NCI-H524 (cell line): ENCODE results near the gene MEGF8.

ENCODE experiments used
- DNase-seq, 2 experiments: peaks; one replicate each; lab custom pipeline; 2025; lab: John Stamatoyannopoulos, UW

Gene MEGF8

DNA sequence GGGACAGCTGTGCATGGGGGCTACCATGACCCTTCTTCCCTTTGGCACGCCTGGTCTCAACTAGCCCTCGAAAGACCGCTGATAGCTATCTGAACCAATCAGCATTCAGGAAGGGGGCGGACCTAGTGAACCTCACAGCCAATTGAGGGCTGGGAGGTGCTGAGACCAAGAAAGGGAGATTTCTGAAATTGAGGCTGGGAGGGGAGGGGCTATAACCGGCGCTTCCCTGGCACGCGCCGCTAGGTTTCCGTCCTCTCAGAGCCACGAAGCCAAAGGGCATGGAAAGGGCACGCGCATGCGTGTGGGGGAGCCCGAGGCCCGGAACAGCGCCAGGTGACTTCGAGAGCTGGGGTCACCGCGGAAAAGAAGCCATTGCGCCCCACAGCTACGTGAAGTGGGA lies 18.8 kb upstream of the MEGF8 start:
- no peak for DNase-seq

GRCh38 chr19:42309686-42310085 lies 15.7 kb upstream of the MEGF8 start:
- DNase-seq = no peak

- DNase-seq = peak in 1 of 2 experiments; percentile 44
These were observed 13.8 kb upstream of the MEGF8 start for GRCh38 chr19:42311657-42312056.

GRCh38 chr19:42312370-42312769 lies 13.1 kb upstream of the MEGF8 start:
- DNase-seq = no peak

- DNase-seq = peak; percentile 24 to 65
These were observed 12.2 kb upstream of the MEGF8 start, which contains the start of gene TMEM145 for GRCh38 chr19:42313096-42313839. Gene TMEM145 (plus strand): TSS chr19:42313309. CDS start chr19:42313377, 68 bp downstream.

DNA sequence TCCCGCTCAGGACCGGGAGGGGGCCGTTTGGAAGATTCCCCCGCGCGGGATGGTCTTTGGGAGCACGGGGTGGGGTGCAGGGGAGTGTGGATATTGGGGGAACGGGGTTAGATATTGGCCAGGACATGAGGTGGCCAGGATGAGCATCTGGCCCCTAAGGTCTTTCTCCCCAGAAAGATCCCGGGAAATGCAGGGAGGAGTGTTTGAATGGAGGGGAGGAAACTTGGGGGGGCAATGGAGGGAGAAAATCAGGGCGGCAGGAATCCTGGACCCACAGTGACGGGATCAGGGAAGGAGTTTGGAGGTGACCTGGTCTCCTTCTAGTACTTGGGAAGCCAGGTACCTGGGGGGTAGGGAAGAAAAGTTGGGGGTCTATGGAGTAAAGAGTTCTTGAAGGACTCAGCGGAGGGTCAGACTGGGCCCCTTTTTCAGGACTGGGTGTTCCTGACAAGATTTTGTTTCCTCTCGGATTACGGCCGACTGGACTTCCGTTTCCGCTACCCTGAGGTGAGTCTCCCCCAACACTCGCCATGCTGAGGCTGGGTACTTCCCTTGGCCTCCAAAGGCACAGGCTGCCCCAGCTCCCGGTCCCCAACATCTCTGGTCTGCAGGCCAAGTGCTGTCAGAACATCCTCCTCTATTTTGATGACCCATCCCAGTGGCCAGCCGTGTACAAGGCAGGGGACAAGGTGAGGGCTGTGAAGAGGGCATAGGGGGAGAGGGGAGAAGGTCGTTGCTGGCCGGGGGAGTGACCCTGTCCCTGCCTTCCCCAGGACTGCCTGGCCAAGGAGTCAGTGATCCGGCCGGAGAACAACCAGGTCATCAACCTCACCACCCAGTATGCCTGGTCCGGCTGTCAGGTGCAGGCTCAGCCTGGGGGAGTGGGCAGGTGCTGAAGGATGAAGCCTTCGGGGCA lies 11.3 kb upstream of the MEGF8 start:
- DNase-seq = no peak

GRCh38 chr19:42315024-42315423 lies 10.4 kb upstream of the MEGF8 start:
- no peak for DNase-seq

DNA sequence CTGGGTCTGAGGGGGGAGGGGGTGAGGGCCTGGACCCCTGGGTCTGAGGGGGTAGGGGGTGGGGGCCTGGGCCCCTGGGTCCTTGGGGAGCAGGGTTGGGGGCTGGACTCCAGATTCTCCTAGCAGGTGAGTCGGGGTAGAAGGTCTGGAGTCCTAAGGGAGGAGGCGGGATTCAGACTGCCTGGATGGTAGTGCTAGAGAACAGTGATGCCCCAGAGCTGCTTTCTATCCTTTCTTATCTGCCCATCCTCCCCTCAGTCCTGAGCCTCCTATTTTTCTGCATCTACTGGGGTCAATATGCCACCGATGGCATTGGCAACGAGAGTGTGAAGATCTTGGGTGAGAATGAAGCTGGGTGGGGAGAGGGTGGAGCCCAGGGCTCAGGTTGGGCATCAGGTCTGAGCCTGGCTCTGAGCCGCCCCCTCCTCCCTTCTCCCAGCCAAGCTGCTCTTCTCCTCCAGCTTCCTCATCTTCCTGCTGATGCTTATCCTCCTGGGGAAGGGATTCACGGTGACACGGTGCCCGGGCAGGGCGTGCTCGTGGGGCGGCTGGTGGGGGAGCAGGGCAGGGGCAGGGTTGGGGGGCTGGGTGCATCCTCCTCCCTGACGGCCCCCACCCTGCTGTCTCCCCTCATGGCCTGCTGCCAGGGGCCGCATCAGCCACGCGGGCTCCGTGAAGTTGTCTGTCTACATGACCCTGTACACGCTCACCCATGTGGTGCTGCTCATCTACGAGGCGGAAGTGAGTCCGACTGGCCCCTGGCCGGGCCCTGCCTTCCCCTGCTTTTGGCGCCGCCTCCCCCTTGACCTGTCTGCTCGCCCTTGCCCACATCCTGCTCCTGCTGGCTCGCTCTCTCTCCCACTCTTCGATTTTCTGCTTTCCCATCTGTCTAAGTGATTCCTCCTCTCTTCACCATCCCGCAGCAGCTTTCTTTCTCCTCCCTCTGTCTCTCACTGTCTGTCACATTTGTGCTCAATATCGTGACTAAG lies 8.9 kb upstream of the MEGF8 start:
- DNase-seq = peak in 1 of 2 experiments; percentile 23

DNA sequence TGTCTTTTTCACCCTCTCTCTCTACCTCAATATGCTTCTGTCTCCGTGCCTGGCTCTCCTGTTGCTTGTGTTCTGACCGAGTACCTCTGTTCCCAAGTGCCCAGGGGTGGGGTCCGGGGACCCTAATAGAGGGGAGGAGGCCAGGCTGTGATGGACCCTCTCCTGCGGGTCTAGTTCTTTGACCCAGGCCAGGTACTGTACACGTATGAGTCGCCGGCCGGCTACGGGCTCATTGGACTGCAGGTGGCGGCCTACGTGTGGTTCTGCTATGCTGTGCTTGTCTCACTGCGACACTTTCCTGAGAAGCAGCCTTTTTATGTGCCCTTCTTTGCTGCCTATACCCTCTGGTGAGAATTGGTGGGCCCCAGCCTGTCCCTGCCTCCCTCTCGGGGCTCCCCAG lies 7.9 kb upstream of the MEGF8 start:
- DNase-seq = no peak

GRCh38 chr19:42322305-42322704 lies 3.1 kb upstream of the MEGF8 start:
- DNase-seq = no peak

DNA sequence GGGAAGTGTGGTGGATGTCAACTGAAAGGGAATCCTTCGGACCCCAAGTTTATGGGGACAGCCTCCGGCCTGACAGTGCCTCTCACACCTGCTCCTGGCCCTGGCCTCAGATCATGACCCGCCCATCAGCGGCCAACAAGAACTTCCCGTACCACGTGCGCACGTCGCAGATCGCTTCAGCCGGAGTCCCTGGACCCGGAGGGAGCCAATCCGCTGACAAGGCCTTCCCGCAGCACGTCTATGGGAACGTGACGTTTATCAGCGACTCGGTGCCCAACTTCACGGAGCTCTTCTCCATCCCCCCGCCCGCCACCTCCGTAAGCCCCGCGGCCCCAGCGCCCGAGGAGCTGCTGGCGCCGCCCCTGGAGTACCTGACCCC lies 2.0 kb upstream of the MEGF8 start:
- DNase-seq = no peak

GRCh38 chr19:42323852-42324654 lies 1.4 kb upstream of the MEGF8 start:
- no peak for DNase-seq

DNA sequence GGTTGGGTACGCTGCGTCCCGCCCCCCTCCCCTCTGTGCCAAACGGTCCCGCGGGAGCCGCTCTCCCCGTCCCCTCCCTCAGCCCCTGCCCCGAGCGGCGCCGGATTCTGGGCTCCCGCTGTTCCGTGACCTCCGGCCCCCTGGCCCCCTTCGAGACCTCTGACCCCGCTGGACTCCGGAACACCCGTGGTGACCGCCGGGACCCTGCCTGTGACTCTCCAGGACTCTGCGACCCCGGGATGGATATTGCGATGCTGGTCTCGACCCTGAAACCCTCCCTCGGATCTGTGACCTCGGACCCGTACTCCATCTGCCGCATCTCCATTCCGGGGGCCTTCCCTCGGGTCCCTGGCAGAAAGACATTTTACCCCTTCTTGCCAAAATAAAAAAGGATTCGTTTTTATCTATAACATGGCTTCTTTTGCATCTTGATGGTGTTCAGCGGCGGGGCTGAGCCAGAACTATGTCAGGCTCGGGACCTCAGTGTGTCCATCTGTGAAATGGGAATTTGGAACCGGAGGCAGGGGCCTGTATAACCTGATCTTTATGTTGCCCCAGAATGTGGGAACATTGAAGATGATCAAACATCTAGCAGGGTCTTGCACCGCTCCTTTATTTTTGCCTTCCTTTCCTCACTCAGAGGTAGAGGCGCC lies 654 bp upstream of the MEGF8 start:
- DNase-seq = no peak

DNA sequence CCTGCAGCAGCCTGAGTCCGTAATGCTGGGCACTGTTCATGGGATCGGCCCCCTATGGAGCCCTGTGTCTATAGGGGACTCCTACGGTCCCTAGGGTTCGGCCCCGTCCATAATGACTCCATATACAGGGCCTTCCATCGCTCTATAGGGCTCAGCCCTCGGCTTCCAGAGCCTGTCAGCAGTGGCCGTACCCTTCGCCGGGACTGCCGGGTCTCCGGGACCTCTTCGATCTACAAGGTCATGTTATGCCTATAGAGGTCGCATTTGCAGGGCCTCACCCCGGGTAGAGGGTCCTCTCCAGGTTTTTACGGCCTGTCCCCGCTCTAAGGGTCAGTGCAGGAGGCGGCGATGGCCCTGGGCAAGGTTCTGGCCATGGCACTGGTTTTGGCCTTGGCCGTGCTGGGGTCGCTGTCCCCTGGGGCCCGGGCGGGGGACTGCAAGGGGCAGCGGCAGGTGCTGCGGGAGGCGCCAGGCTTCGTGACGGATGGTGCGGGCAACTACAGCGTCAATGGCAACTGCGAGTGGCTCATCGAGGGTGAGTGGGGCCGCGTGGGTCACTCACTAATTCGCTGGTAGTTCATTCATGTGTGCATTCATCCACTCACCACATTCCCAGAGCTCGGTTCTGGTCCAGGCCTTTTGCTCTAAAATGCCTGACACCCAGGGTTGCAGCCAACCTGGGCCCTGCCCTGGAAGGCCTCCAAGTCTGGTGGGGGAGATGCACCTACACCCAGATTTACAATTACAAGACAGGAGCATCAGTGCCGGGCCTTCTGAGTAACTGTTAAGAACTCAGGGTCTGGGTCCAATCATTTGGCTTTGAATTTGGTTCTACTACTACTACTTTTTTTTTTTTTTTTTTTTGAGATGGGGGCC lies 699 bp downstream of the MEGF8 start:
- DNase-seq = no peak

GRCh38 chr19:42326969-42327368 lies 1.5 kb downstream of the MEGF8 start:
- DNase-seq = no peak

GRCh38 chr19:42327381-42327780 lies 1.9 kb downstream of the MEGF8 start:
- no peak for DNase-seq

- no peak for DNase-seq
These were observed 2.7 kb downstream of the MEGF8 start for GRCh38 chr19:42328106-42328505.

GRCh38 chr19:42328854-42329253 lies 3.4 kb downstream of the MEGF8 start:
- DNase-seq = no peak

DNA sequence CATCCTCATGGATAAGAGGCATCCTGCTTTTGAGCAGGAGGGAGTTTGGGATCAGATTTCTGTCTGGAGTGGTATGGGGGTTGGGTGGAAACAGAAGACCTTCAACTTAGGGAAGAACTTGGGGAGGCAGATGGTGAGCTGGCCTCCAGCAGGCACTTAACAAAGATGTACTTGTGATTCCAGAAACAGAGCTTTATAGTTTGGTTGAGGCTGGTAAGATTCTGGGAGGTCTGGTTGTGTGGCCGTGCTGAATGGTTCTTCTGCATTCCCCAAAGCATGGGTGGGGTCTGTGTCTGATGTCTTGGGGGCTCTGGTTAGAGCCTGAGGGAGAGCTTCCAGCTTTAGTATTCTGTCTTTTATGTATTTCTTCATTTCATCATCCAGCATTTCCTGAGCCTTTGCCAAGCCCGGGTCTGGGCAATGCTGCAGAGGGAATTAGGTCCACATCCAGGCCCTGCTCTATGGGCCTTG lies 4.8 kb downstream of the MEGF8 start:
- peak; percentile 97 to 99 for DNase-seq
